AG09309 (cell line): ENCODE results near the gene GPR141.

Experiments used
- DNase-seq: peaks from one replicate; pipeline ENCODE4 v3.0.0-alpha.2; 2010; ENCODE audit warnings: low read depth
- H3K4me3 ChIP-seq: 2 replicates; pipeline ENCODE4 v1.5.1; 2011; ENCODE audit warnings: mild to moderate bottlenecking, low read depth, low read length, moderate library complexity; ENCODE audit not compliant: control insufficient read depth
- CTCF ChIP-seq: IDR thresholded peaks from 2 replicates; pipeline ENCODE4 v1.5.1; 2011; ENCODE audit warnings: mild to moderate bottlenecking, low read depth, low read length, inconsistent platforms; ENCODE audit not compliant: insufficient read depth, control insufficient read depth; ENCODE audit errors: missing control alignments

Gene GPR141

GRCh38 chr7:37759526-37759925 is 76.0 kb downstream of the GPR141 start:
- no peak overlapping the region for H3K4me3 ChIP-seq
- TF ChIP-seq CTCF, result no peak
- DNase-seq, result no peak

- no peak overlapping the region for H3K4me3 ChIP-seq
- DNase-seq, result no peak
- TF ChIP-seq CTCF, result no peak
Measured at GRCh38 chr7:37765421-37765829, 81.9 kb downstream of the GPR141 start.

- TF ChIP-seq CTCF, result no peak
- H3K4me3 ChIP-seq, result no peak overlapping the region
- DNase-seq, result no peak
Measured at GRCh38 chr7:37765872-37766525, 82.4 kb downstream of the GPR141 start.

GRCh38 chr7:37768611-37769010 is 85.0 kb downstream of the GPR141 start:
- TF ChIP-seq CTCF, result no peak
- DNase-seq, result no peak

GRCh38 chr7:37769291-37769690 is 85.7 kb downstream of the GPR141 start:
- no peak overlapping the region for H3K4me3 ChIP-seq
- DNase-seq, result no peak
- TF ChIP-seq CTCF, result no peak

More at GRCh38 chr7:37768611-37769010, 85.0 kb downstream of the GPR141 start:
- no peak overlapping the region for H3K4me3 ChIP-seq

GRCh38 chr7:37769726-37770125 is 86.2 kb downstream of the GPR141 start:
- no peak for TF ChIP-seq CTCF
- H3K4me3 ChIP-seq, result no peak overlapping the region
- DNase-seq, result no peak
